ENCODE results near the gene ARMH4. TPM values are rescaled to one million over a fixed set of nuclear protein-coding genes. Genes with fewer than 3 reads are reported as not detected.

ARMH4 gene
- total and polyA plus RNA-seq, 5 experiments from 2014 or later: not detected

DNA sequence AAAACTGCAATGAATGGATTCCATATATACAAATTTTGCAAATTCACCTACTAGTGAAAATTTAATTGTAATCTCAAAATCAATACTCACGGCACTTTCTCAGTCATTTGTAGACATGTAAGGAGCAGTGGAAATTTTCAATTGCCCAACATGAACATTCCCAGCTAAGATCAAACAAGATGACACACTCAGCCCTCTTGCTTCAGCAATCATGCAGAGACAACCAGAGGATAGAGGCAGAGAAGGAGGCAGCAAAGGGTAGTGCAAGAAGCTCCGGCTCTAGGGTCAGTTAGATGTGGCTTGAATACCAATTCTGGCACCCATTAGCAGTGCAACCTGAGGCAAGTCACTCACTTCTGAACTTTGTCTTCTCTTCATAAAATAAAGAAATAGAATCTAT lies 194.6 kb downstream of the ARMH4 start:
- Mint-ChIP-seq H3K27me3 (peaks cover 7 to 38% (median 19%) of the 10 kb centered on the region in 5 donors), H3K36me3 (peaks cover 0 to 6% (median 0%) of the 10 kb centered on the region in 3 donors), H3K9me3 (peaks cover 0 to 24% (median 6%) of the 10 kb centered on the region in 9 donors), H3K4me1 (no peaks in the 10 kb centered on the region), H3K4me3 (no peak overlapping the region), H3K27ac (no peak overlapping the region)
- POLR2A ChIA-PET: no interaction called here
- DNase-seq (no peak), ATAC-seq (no peak)

Other genes with a start within 250 kb of the ARMH4 start
- gene ACTR10, start 47.9 kb upstream of the ARMH4 start, total RNA-seq: 10 to 100 TPM; 54.9 to 69.5 TPM
- gene ACTR10, start 47.9 kb upstream of the ARMH4 start, polyA plus RNA-seq: 10 to 100 TPM; 80.3 to 87.2 (median 84.7) TPM
- gene PSMA3, start 92.6 kb upstream of the ARMH4 start, total RNA-seq: 100 to 1,000 TPM; 136 to 140 TPM
- gene PSMA3, start 92.6 kb upstream of the ARMH4 start, polyA plus RNA-seq: 100 to 1,000 TPM; 135 to 144 (median 142) TPM
- 10 to 100 TPM; 68.5 to 70.0 TPM for gene ARID4A, start 146.3 kb upstream of the ARMH4 start, total RNA-seq
- gene ARID4A, start 146.3 kb upstream of the ARMH4 start, polyA plus RNA-seq: 10 to 100 TPM; 19.4 to 26.2 (median 25.8) TPM
- not detected for gene TOMM20L, start 243.7 kb upstream of the ARMH4 start, total RNA-seq
- not detected for gene TOMM20L, start 243.7 kb upstream of the ARMH4 start, polyA plus RNA-seq